ENCODE data around the gene ACOX3.

DNA sequence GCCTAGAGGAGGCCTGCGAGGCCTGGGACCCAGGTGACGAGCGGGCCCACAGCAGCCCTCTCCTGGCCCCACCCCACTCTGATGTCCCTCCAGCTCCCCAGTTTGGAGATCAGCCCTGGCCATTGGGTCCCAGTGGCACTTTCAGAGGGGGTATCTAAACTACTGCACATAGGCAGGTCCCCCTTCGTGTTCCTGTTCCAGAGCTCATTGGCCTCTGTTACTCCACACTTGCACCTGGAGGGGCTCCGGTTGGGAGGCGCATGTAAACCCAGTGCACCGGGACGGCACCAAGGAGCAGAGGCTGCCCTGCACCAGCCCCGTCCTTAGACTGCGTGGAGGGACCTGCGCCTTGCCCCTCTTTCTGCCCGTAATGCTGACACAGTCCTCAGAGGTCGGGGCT, 34.3 kb upstream of the ACOX3 start:
- no peak for TF ChIP-seq POLR2A (IDR thresholded peaks at IDR 0.05; ENCODE audit: low read depth, low read length)
- no peak for TF ChIP-seq TAF1 (IDR thresholded peaks at IDR 0.05; ENCODE audit: borderline replicate concordance, low read depth, low read length)
- no peak for TF ChIP-seq POLR2AphosphoS5 (IDR thresholded peaks at IDR 0.05; ENCODE audit: low read depth, low read length)
